ENCODE results near the gene S1PR4.

GRCh38 chr19:3159565-3159964 lies 19.0 kb upstream of the S1PR4 start:
- TF ChIP-seq CTCF (IDR thresholded peaks at IDR 0.05; ENCODE audit: low read depth, low read length, poor library complexity, severe bottlenecking) (no peak), EZH2phosphoT487 (IDR thresholded peaks at IDR 0.05; ENCODE audit: borderline replicate concordance, low read length) (no peak)

Measured in DOHH2 (cell line).